Stimulated activated CD4-positive, alpha-beta T cell treated with anti-CD3 and anti-CD28 coated beads, Interleukin-2, amount 100 ng/mL, for 24 hours (primary cell): ENCODE measurements around the gene OR6S1.
"Not testable (repeated sequence)": the region's sequence is repeated elsewhere in the genome, so short reads cannot be mapped to it uniquely, and the experiment has no call there.

Source experiments
- DNase-seq, 2 donors: peaks; one replicate each; pipeline ENCODE4 v3.0.0-alpha.2; 2020

Gene OR6S1

GRCh38 chr14:20608383-20609110, 32.9 kb downstream of the OR6S1 start:
- no peak for DNase-seq

GRCh38 chr14:20607617-20608016, 33.9 kb downstream of the OR6S1 start:
- no peak for DNase-seq

GRCh38 chr14:20606902-20607242, 34.6 kb downstream of the OR6S1 start:
- DNase-seq, result no peak

GRCh38 chr14:20606190-20606901, 35.1 kb downstream of the OR6S1 start:
- no peak for DNase-seq

DNA sequence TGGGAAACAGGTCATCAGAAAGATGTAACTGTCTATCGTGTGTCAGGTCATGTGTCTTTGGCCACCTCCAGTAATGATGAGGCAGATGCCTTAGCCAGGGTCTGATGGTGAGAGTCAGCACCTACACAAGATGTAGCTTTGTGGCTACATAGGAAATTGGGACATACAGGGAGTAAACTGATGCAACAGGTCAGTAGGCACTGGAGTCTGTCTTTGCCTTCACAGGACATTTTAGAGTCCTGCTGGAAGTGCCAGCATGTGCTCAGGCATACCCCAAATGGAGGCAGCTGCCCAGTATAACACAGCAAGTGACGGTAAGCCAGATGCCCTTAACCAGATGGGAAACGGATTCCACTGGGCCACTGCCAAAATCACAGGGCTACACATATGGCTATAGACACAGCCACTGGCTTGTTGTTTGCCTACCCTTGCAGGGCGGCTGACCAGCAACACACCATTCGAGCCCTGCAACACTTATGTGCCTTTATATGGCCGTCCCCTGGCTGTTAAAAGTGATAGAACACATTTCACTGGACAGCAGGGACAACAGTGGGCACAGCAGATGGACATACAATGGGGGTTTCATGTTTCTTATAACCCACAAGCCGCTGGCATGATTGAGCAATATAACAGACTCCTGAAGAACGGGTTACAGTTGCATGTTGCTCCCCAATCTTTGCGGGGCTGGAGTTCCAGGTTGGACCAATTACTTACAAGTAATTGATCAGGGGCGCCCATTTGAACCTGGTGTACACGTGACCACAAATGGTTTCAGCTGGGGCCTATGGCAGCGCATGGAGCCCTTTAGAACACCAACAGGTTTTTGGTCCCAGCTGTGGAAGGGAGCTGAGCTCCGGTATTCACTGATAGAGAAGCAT, 37.4 kb downstream of the OR6S1 start:
- no peak for DNase-seq

DNA sequence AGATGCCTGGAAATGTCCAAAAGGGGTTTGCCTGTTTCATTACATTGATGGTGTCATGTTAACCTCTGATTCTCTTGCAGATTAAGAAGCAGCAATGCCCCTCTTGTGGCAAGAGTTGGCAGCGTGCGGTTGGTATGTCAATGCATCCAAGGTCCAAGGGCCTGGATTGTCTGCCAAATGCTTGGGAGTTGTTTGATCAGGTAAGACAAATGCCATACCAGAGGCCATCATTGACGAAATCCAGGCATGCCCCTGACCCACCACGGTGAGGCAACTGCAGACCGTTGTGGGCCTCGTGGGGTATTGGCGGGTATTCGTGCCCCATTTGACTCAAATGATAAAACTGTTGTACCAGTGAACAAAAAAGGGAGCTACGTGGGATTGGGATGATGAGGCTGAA, 38.9 kb downstream of the OR6S1 start:
- no peak for DNase-seq

DNA sequence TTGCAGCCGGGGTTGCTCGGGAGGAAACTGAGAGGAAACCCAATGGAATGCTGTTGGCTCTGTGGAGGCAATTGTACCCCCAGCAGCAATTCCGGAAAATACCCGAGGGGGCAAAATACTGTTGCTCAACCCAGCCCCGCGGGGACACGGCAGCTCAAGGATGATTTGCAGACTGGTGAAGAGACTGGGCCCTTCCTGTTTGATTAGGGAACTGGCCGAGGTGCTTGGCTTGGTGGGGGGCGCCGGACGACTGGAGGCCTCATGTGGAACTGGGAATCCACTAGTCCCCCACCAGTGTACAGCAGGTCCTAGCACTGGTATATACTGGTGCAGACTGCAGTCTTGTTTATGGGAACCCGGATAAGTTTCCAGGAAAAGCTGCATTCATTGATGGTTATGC, 40.0 kb downstream of the OR6S1 start:
- DNase-seq, result no peak

DNA sequence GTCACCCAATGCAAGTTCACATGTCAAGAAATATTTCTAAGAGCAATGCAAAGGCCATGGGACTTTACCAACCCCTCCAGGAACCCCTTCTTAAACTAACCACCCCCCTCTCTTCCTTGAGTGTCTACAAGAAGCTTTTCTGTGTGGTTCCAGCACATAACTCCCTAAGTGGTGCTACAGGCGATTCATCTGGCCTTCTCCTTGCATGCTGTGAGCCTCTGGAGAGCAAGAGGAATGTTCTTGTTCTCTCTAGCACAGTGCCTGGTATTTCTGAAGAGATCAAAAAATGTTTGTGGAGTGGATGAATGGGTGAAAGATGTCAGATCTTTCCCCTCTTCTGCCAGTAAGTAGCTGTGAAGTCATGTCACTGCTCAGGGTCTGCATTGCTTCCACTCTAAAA, 44.4 kb downstream of the OR6S1 start:
- no peak for DNase-seq

DNA sequence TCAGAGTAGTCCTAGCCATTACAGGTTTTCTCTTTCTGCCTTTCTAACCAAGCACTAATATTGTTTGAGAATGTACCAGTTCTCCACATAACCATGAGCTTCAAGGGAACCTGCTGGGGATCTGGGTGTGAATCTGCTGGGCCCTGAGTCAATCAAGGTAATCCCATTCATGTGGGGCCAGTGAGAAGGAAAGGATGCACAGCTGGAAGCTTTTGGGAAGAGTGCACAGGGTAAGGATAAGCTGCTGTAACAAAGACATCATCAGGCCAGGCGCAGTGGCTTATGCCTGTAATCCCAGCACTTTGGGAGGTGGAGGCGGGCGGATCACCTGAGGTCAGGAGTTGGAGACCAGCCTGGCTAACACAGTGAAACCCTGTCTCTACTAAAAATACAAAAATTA, 45.8 kb downstream of the OR6S1 start:
- not testable (repeated sequence) for DNase-seq

DNA sequence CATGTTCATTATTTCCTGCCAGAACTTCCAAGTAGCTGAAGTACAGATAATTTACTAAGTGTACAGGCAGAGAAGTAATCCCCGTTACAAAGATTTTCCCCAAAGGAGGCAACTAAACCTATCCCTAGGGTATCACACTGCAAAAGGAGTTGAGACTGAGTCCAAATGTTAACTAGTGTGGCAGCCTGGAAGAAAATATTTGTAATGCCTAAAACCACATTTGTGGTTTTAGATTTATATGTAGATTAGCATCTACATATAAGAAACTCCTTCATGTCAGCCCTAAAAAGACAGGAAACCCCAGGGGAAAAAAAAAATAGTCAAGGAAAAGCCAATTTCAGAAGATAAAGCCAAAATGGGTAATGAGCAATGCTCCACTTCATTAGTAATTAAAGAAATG, 48.9 kb downstream of the OR6S1 start:
- DNase-seq, result no peak

DNA sequence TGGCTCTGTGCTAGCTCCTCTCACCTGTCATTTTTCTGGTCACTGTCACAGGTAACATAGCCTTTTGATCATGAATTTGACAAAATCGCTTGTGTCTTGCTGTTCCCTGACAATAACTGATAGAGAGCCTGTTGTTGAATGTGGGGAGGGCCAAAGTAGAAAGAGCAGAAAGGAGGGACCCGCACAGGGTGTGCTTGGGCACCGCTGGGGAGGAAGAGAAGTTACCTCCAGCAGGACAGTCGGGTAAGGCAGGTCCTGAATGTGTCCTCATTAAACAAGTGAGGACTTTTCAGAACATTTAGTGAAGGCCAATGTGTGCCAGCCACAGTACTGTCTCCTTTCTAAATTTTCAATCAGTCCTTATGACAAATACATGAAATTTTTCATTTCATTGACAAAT, 50.3 kb downstream of the OR6S1 start, which contains the start of gene RNASE12:
Gene RNASE12 (minus strand): TSS at position 142 of the 400 bp plus-strand sequence. CDS start 653 bp downstream, outside the sequence.
- no peak for DNase-seq
